ENCODE data around the gene PSMD10. TPM values are rescaled to one million over a fixed set of nuclear protein-coding genes. Genes with fewer than 3 reads are reported as not detected.
A peak's percentile ranks its signal among the peaks of the same experiment; 100 is the strongest.

Gene PSMD10
- 121 and 124 TPM in 2 replicates for total RNA-seq (2014; rRNA removed; shearing (Covaris generic))

GRCh38 chrX:108091264-108091877 is at the start of gene PSMD10, which contains the start of gene ATG4A:
Gene PSMD10 (minus strand): TSS chrX:108091542. CDS start chrX:108091520, 22 bp downstream.
Gene ATG4A (plus strand): TSS chrX:108091778. CDS start chrX:108091827, 49 bp downstream.
- peak; percentile 95 for DNase-seq (ENCODE audit: low read depth)

GRCh38 chrX:108138814-108139702 is 47.7 kb upstream of the PSMD10 start:
- DNase-seq (ENCODE audit: low read depth): no peak

GRCh38 chrX:108134724-108135123 is 43.4 kb upstream of the PSMD10 start:
- no peak for DNase-seq (ENCODE audit: low read depth)

- no peak for DNase-seq (ENCODE audit: low read depth)
Measured at GRCh38 chrX:108132876-108133275, 41.5 kb upstream of the PSMD10 start.

- no peak for DNase-seq (ENCODE audit: low read depth)
Measured at GRCh38 chrX:108132034-108132433, 40.7 kb upstream of the PSMD10 start.

GRCh38 chrX:108131471-108131870 is 40.1 kb upstream of the PSMD10 start:
- peak; percentile 44 for DNase-seq (ENCODE audit: low read depth)

- no peak for DNase-seq (ENCODE audit: low read depth)
Measured at GRCh38 chrX:108130889-108131288, 39.5 kb upstream of the PSMD10 start.

- no peak for DNase-seq (ENCODE audit: low read depth)
Measured at GRCh38 chrX:108127152-108127551, 35.8 kb upstream of the PSMD10 start.

- DNase-seq (ENCODE audit: low read depth): no peak
Measured at GRCh38 chrX:108126661-108127060, 35.3 kb upstream of the PSMD10 start.

- DNase-seq (ENCODE audit: low read depth): no peak
Measured at GRCh38 chrX:108123591-108124366, 32.4 kb upstream of the PSMD10 start.

- no peak for DNase-seq (ENCODE audit: low read depth)
Measured at GRCh38 chrX:108122748-108123147, 31.4 kb upstream of the PSMD10 start.

GRCh38 chrX:108121291-108121690 is 29.9 kb upstream of the PSMD10 start:
- no peak for DNase-seq (ENCODE audit: low read depth)

- DNase-seq (ENCODE audit: low read depth): no peak
Measured at GRCh38 chrX:108117988-108118387, 26.6 kb upstream of the PSMD10 start.

GRCh38 chrX:108114541-108114940 is 23.2 kb upstream of the PSMD10 start:
- no peak for DNase-seq (ENCODE audit: low read depth)

- no peak for DNase-seq (ENCODE audit: low read depth)
Measured at GRCh38 chrX:108105473-108105872, 14.1 kb upstream of the PSMD10 start.

GRCh38 chrX:108097380-108097779 is 6.0 kb upstream of the PSMD10 start:
- DNase-seq (ENCODE audit: low read depth): no peak

- DNase-seq (ENCODE audit: low read depth): no peak
Measured at GRCh38 chrX:108091878-108092291, 543 bp upstream of the PSMD10 start.

- peak; percentile 4 for DNase-seq (ENCODE audit: low read depth)
Measured at GRCh38 chrX:108090491-108091263, 665 bp downstream of the PSMD10 start.

GRCh38 chrX:108088511-108088910 is 2.8 kb downstream of the PSMD10 start:
- no peak for DNase-seq (ENCODE audit: low read depth)

- DNase-seq (ENCODE audit: low read depth): no peak
Measured at GRCh38 chrX:108087792-108088191, 3.5 kb downstream of the PSMD10 start.

GRCh38 chrX:108081110-108081509 is 10.2 kb downstream of the PSMD10 start:
- DNase-seq (ENCODE audit: low read depth): no peak
